Caco-2 (cell line): ENCODE data around the gene TMEM222. TPM values are rescaled to one million over a fixed set of nuclear protein-coding genes. Genes with fewer than 3 reads are reported as not detected.

Experiments
- BruUV-seq: library from RNA; stranded (reverse); fragments of 400-500 nt; replicated peaks from 2 replicates; lab custom pipeline; 2021; lab: Mats Ljungman, UMichigan
- CTCF ChIA-PET: fragments of 300-600 bp; sonication (Branson Sonifier 250); formaldehyde crosslinking; loops from one replicate; lab custom pipeline; 2022; ENCODE audit warnings: antibody characterized with exemption; lab: Charles Lee
- POLR2A ChIA-PET: fragments of 300-600 bp; sonication (Branson Sonifier 250); formaldehyde crosslinking; loops from one replicate; lab custom pipeline; 2022; ENCODE audit warnings: antibody characterized with exemption; lab: Charles Lee
- DNase-seq, 2 experiments: peaks; one replicate each; pipeline versions ENCODE4 v3.0.0 to v3.0.0-alpha.2; 2020 to 2022
- H3K27me3 ChIP-seq: replicated peaks from 2 replicates; pipeline ENCODE4 v1.6.0; 2011; ENCODE audit warnings: low read length; ENCODE audit not compliant: control insufficient read depth, insufficient read depth
- H3K36me3 ChIP-seq: 2 replicates; pipeline ENCODE4 v1.5.1; 2011; ENCODE audit warnings: low read length; ENCODE audit not compliant: control insufficient read depth, insufficient read depth
- H3K4me1 ChIP-seq: fragments of 250-450 bp; sonication (Bioruptor Pico); 2 replicates; pipeline ENCODE4 v1.5.1; 2020; ENCODE audit warnings: mild to moderate bottlenecking
- H3K4me3 ChIP-seq: 2 replicates; pipeline ENCODE4 v1.5.1; 2011; ENCODE audit warnings: low read depth, mild to moderate bottlenecking, control low read depth, low read length
- H3K9me3 ChIP-seq: fragments of 250-450 bp; sonication (Bioruptor Pico); 2 replicates; pipeline ENCODE4 v1.5.1; 2020; ENCODE audit warnings: mild to moderate bottlenecking, moderate library complexity
- H3K27ac Mint-ChIP-seq: one replicate; pipeline ENCODE4 v1.8.0; 2022; ENCODE audit warnings: mixed read lengths; ENCODE audit not compliant: unreplicated experiment
- H3K27me3 Mint-ChIP-seq: one replicate; pipeline ENCODE4 v1.8.0; 2022; ENCODE audit warnings: mixed read lengths; ENCODE audit not compliant: insufficient read depth, unreplicated experiment
- H3K36me3 Mint-ChIP-seq: one replicate; pipeline ENCODE4 v1.8.0; 2022; ENCODE audit warnings: mild to moderate bottlenecking, mixed read lengths; ENCODE audit not compliant: insufficient read depth, unreplicated experiment
- H3K4me1 Mint-ChIP-seq: one replicate; pipeline ENCODE4 v1.8.0; 2022; ENCODE audit warnings: low read depth, mixed read lengths; ENCODE audit not compliant: unreplicated experiment
- H3K4me3 Mint-ChIP-seq: one replicate; pipeline ENCODE4 v1.8.0; 2022; ENCODE audit warnings: mild to moderate bottlenecking, moderate library complexity, mixed read lengths; ENCODE audit not compliant: unreplicated experiment
- H3K9me3 Mint-ChIP-seq: one replicate; pipeline ENCODE4 v1.8.0; 2022; ENCODE audit warnings: mixed read lengths; ENCODE audit not compliant: unreplicated experiment
- CTCF ChIP-seq, 2 experiments: fragments of 200-600 bp in 1 of 2; IDR thresholded peaks; 1 replicate in 1 of 2; 2 replicates in 1 of 2; pipeline versions ENCODE4 v1.5.1 to v1.8.0; 2011 to 2022; ENCODE audit warnings: antibody characterized with exemption in 1 of 2, control low read depth in 1 of 2, inconsistent platforms in 1 of 2, low read depth in 1 of 2, low read length in 1 of 2, mild to moderate bottlenecking in 1 of 2, moderate library complexity in 1 of 2; ENCODE audit not compliant: insufficient read depth in 1 of 2, severe bottlenecking in 1 of 2, unreplicated experiment in 1 of 2
- intact Hi-C: fragments of 100-400 bp; cut with micrococcal nuclease; formaldehyde crosslinking; loops from one replicate; pipeline ENCODE4 v1.10.0; 2022; ENCODE audit not compliant: unreplicated experiment
- total RNA-seq: library from RNA; stranded (reverse); gene quantifications from 2 replicates; pipeline ENCODE4 v1.2.3, GENCODE V29; 2022

TMEM222 gene
- total RNA-seq, 1 experiment from 2014 or later: 32.3 TPM

DNA sequence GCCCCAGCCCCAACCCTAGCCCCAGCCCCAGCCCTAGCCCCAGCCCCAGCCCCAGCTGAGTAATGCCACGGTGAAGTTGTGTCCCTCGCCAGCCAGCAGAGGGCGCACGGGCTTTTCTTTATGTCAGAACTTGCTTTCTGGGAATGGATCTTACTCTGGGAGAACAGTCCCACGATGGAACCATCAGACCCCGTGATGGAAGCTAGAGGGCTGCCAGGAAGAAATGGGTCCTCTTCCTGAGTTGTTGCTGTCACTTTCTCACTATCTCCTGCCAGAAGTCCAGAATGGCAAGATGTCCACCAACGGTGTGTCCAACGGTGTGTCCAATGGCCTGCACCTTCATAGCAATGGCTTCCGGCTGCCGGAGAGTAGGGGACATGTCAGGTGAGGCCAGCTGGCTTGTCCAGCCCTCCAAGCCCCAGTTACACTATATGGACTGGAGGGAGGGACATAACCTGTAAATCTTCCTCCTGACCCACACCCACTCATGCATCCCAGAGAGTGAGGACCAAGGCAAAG lies 25.1 kb upstream of the TMEM222 start:
- CTCF ChIA-PET: interaction anchor here (0.6 to 4.0 kb wide), 18 partner anchors 12 to 432 kb away, joined by 3 to 18 read pairs (median 4); no protein-coding TSS in a partner anchor

DNA sequence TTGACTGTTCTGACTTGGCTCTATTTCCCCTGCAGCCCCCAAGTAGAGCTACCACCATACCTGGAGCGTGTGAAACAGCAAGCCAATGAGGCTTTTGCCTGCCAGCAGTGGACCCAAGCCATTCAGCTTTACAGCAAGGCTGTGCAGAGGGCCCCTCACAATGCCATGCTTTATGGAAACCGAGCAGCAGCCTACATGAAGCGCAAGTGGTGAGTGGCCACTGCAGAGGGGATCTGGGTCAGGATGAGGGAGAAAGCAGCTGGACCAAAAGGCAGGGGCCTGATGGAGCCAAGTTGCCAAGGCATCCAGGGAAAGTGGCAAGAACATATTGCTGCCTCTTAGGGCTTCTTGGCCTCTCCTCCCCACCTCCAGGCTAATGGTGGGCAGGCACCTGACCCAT lies 24.1 kb upstream of the TMEM222 start:
- Histone ChIP-seq H3K36me3 (no peaks in the 10 kb centered on the region), H3K27me3 (no peaks in the 10 kb centered on the region), H3K4me1 (peaks cover 11% of the 10 kb centered on the region), H3K4me3 (no peak overlapping the region), H3K9me3 (no peaks in the 10 kb centered on the region)
- intact Hi-C loops: no loop called here
- no peak for TF ChIP-seq CTCF (IDR thresholded peaks at IDR 0.05; ENCODE audit: insufficient read depth in 1 of 2, low read depth in 1 of 2, low read length in 1 of 2, severe bottlenecking in 1 of 2, unreplicated experiment in 1 of 2)
- Mint-ChIP-seq H3K27me3 (no peaks in the 10 kb centered on the region), H3K36me3 (no peaks in the 10 kb centered on the region), H3K4me3 (no peak overlapping the region), H3K4me1 (peaks cover 7% of the 10 kb centered on the region), H3K27ac (no peak overlapping the region), H3K9me3 (no peaks in the 10 kb centered on the region)
- DNase-seq: no peak
- POLR2A ChIA-PET: no interaction called here
- no TSS peak for BruUV-seq
- CTCF ChIA-PET: interaction anchor here (4.0 kb wide), 1 partner anchor 97 kb away, joined by 18 read pairs; no protein-coding TSS in a partner anchor

More for the DNA sequence above, 25.1 kb upstream of the TMEM222 start:
- no peaks in the 10 kb centered on the region for H3K27me3 Mint-ChIP-seq
- H3K9me3 Mint-ChIP-seq: no peaks in the 10 kb centered on the region
- DNase-seq: peak; percentile 59 to 66
- Histone ChIP-seq H3K27me3 (no peaks in the 10 kb centered on the region), H3K4me1 (peaks cover 11% of the 10 kb centered on the region), H3K36me3 (no peaks in the 10 kb centered on the region; the same call in 1 of the 2 replicates), H3K9me3 (no peaks in the 10 kb centered on the region), H3K4me3 (no peak overlapping the region)
- peak; percentile 45 to 74 for TF ChIP-seq CTCF (IDR thresholded peaks at IDR 0.05; ENCODE audit: insufficient read depth in 1 of 2, low read depth in 1 of 2, low read length in 1 of 2, severe bottlenecking in 1 of 2, unreplicated experiment in 1 of 2)
- no peaks in the 10 kb centered on the region for H3K36me3 Mint-ChIP-seq
- POLR2A ChIA-PET: interaction anchor here (0.5 kb wide), 1 partner anchor 12 kb away, joined by 4 read pairs; no protein-coding TSS in a partner anchor
- H3K4me3 Mint-ChIP-seq: no peak overlapping the region
- BruUV-seq: no TSS peak
- H3K27ac Mint-ChIP-seq: no peak overlapping the region
- H3K4me1 Mint-ChIP-seq: peaks cover 7% of the 10 kb centered on the region
- intact Hi-C loops: no loop called here

DNA sequence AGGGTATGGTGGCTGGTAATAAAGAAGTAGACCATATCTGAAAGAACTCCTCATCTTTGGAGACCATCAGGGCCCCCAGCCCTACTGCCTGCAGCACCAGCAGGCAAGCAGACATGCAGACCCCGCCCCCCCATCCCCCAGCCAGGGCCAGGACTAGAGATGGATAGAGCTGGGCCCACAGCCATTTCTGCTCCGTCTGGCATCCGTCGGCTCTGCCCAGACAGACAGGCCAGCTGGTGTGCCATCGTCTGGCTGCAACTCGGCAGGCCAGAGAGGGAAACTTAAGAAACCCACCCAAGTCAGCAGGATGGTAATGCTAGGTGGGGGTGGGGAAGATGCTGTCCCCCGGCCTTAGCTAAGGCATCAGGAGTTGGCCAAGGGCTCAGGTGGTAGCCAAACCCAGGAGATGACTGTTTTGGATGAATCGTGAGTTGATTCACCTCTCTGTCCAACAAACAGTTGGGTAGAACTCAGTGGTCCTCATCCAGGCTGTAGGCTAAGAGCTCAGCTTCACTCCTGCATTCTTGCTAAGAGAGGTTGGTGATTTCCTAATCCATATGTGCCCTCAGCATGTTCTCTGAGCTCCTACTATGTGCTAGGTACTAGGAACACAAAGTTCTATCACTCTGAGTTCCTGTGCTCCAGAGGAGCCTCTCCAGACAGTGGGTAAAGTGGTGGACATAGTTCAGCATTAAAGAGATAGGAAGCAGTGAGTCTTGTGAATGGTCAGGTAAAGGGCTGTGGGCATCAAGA lies 23.2 kb upstream of the TMEM222 start:
- TF ChIP-seq CTCF (IDR thresholded peaks at IDR 0.05; ENCODE audit: insufficient read depth in 1 of 2, low read depth in 1 of 2, low read length in 1 of 2, severe bottlenecking in 1 of 2, unreplicated experiment in 1 of 2): no peak
- H3K9me3 ChIP-seq: no peaks in the 10 kb centered on the region
- H3K27ac Mint-ChIP-seq: peak overlapping the region; percentile 51
- H3K4me1 Mint-ChIP-seq: peaks cover 7% of the 10 kb centered on the region
- intact Hi-C loops: no loop called here
- H3K4me3 ChIP-seq: no peak overlapping the region
- DNase-seq: no peak
- no TSS peak for BruUV-seq
- H3K27me3 Mint-ChIP-seq: no peaks in the 10 kb centered on the region
- H3K4me3 Mint-ChIP-seq: no peak overlapping the region
- no peaks in the 10 kb centered on the region for H3K9me3 Mint-ChIP-seq
- peaks cover 11% of the 10 kb centered on the region for H3K4me1 ChIP-seq
- ChIA-PET POLR2A (no interaction called here), CTCF (interaction anchor here (0.6 to 4.0 kb wide), 7 partner anchors 9 to 426 kb away, joined by 3 to 19 read pairs (median 4); partner anchors contain the start of gene MAP3K6)
- no peaks in the 10 kb centered on the region for H3K27me3 ChIP-seq
- H3K36me3 ChIP-seq: no peaks in the 10 kb centered on the region
- no peaks in the 10 kb centered on the region for H3K36me3 Mint-ChIP-seq
